Large intestine (tissue), 3 donors: Measurements from ENCODE around the gene ZNF683. TPM values are rescaled to one million over a fixed set of nuclear protein-coding genes. Genes with fewer than 3 reads are reported as not detected.

Experiments used
- DNase-seq, 2 donors: peaks; one replicate each; pipeline versions ENCODE4 v3.0.0 to v3.0.0-alpha.2; 2013
- H3K27ac ChIP-seq: one replicate; pipeline ENCODE4 v1.5.1; 2013; ENCODE audit warnings: low read length
- H3K27me3 ChIP-seq: 2 replicates; pipeline ENCODE4 v1.6.1; 2013; ENCODE audit warnings: low read length; ENCODE audit not compliant: control insufficient read depth, insufficient read depth
- H3K36me3 ChIP-seq: 2 replicates; pipeline ENCODE4 v1.6.1; 2013; ENCODE audit warnings: low read length; ENCODE audit not compliant: control insufficient read depth, insufficient read depth
- H3K4me1 ChIP-seq: one replicate; pipeline ENCODE4 v1.6.1; 2013; ENCODE audit warnings: low read length; ENCODE audit not compliant: control insufficient read depth, insufficient read depth
- H3K4me3 ChIP-seq: one replicate; pipeline ENCODE4 v1.5.1; 2013; ENCODE audit warnings: low read length
- H3K9me3 ChIP-seq: one replicate; pipeline ENCODE4 v1.6.1; 2013; ENCODE audit warnings: mild to moderate bottlenecking, low read depth, low read length, moderate library complexity; ENCODE audit not compliant: control insufficient read depth
- WGBS: methylation state at CpG from one replicate; pipeline ENCODE4 v1.1.5; 2013; ENCODE audit warnings: low lambda C conversion rate; ENCODE audit not compliant: insufficient coverage; 5-methylcytosine and 5-hydroxymethylcytosine counted together
- polyA plus RNA-seq: library from polyadenylated mRNA; unstranded; fragments of 120-200 nt; gene quantifications from one replicate; pipeline ENCODE4 v1.2.1, GENCODE V29; 2013

The ZNF683 gene
- polyA plus RNA-seq, 1 donor: 0.27 TPM

DNA sequence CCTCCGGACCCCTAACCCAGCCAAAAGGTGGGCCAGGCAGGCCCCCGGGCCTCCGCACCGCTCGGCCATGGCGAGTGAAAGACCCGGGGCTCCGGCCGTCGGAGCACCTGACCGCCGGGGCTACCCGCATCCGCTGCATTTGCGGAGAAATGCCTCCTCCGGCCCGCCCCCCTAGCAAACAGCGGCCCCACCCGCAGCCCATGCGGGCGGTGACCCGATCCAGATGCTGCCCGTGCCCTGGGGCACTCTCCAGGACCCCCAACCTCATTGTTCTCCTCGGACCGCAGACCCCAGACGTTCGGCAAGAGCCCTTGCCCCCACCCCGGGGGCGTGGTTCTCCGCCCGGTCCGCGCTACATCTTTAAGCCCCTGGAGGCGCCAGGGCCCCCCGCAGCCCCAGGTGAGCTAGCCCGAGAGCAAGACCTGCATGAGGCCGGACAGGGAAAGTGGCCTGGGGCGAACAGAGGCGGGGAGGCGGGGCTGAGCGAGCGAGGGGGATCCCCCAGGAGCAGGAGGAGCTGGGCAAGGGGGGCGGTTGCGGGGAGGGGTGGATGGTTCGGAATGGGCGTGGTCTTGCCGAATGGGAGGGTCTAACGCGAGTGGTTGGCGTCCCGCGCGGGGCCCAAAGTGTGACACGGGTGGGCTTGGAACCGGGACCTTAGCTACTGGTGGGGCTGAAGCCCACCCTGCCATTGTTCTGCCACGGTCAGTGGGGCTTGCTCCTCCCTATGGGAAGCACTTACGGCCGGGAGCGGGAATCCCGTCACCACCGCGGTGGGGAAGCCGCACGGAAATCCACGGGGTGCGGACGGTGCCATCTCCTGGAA is 12.4 kb downstream of the ZNF683 start:
- H3K4me1 ChIP-seq: peaks cover 59% of the 10 kb centered on the region
- H3K27me3 ChIP-seq: peaks cover 37% of the 10 kb centered on the region
- no peaks in the 10 kb centered on the region for H3K36me3 ChIP-seq
- H3K9me3 ChIP-seq: peaks cover 5% of the 10 kb centered on the region
- no CpG with 5 or more reads among the region's 67 CpGs for WGBS
- H3K27ac ChIP-seq: peak overlapping the region; percentile 94
- DNase-seq: peak; percentile 36 to 60
- peak overlapping the region; percentile 39 for H3K4me3 ChIP-seq

DNA sequence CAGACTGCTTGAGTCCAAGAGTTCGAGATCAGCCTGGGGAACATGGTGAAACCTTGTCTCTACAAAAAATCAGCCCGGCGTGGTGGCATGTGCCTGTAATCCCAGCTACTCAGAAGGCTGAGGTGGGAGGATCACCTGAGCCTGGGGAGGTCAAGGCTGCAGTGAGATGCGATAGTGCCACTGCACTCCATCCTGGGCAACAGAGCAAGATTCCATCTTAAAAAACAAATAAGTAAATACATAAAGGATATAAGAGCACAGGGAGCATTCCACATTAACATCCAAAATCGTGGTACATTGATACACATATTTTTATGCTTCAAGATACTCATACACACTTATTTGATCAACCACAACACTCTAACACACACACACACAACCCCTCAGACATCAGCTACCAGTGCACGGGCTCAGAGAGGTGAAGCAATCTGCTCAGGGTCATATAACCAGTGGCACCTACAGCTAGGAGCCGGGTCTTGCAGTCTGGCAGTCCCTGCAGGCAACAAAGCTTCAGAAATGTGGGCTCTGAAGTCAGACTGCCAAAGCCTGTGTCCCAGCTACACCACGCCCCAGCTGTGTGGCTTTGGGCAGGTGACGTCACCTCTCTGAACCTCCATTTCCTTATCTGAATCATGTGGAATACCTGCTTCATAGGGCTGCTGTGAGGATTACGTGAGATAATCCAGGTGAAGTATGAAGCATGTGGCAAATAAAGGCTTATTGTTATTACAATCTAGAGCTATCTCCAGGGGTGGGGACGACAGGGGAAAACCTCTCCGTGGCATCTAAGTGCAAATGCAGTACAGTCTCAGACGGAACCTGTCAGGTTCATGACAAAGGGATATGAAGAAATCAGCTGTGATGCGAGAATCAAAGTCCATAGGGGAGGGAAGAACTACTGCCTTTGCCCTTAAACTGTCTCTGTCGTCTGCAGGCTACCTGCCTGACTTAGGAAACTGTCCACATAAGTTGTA is 13.9 kb downstream of the ZNF683 start:
- Histone ChIP-seq H3K4me3 (no peak overlapping the region), H3K27me3 (peaks cover 33% of the 10 kb centered on the region), H3K9me3 (peaks cover 5% of the 10 kb centered on the region), H3K4me1 (peaks cover 73% of the 10 kb centered on the region), H3K36me3 (no peaks in the 10 kb centered on the region), H3K27ac (peak overlapping the region; percentile 94)
- DNase-seq: peak; percentile 92 to 97
- WGBS: no CpG with 5 or more reads among the region's 15 CpGs

DNA sequence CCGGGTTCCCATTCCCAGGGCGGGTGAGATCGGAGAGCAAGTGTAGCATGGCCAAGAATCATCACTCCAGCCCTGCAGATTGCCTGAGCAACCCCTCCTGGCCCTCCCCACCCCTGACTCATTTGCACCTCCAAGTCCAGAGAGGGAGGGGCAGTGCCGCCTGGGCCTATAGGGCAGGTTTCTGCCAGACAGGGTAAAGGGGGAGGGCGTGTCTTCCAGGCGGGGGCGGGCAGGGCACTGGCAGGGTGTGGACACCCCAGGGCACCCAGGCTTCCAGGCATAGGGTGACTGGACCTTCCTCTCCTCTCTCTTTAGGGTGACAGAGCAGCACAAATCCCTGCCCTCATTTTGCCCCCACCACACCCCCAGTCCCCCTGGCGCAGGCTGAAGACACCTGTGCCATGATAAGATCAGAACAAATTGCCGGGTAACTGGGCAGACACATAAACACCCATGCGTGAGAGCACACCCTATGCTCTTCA is 15.4 kb downstream of the ZNF683 start:
- Histone ChIP-seq H3K27me3 (peaks cover 27% of the 10 kb centered on the region), H3K36me3 (no peaks in the 10 kb centered on the region), H3K4me1 (peaks cover 84% of the 10 kb centered on the region), H3K27ac (peak overlapping the region; percentile 94), H3K4me3 (no peak overlapping the region), H3K9me3 (peaks cover 5% of the 10 kb centered on the region)
- WGBS: no CpG with 5 or more reads among the region's 10 CpGs
- peak; percentile 85 to 91 for DNase-seq

DNA sequence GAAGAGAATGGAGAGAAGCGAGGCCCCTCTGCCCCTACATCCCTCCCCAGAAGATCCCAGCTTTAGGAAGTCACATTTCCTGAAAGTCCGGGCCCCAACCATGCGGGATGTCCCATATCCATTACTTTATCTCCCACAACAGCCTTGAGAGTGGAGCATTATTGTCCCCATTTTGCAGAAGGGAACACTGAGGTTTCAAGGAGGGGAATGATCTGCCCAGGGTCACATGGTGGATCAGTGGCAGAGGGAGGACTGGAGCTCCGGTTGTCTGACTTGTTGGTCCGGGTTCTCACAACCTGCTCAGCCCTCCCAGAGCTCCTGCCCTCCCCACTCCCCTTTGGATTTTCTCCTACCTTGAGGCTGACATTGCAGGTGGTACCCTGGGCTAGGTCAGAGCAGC is 16.4 kb downstream of the ZNF683 start:
- Histone ChIP-seq H3K9me3 (peaks cover 5% of the 10 kb centered on the region), H3K27ac (peak overlapping the region; percentile 94)

DNA sequence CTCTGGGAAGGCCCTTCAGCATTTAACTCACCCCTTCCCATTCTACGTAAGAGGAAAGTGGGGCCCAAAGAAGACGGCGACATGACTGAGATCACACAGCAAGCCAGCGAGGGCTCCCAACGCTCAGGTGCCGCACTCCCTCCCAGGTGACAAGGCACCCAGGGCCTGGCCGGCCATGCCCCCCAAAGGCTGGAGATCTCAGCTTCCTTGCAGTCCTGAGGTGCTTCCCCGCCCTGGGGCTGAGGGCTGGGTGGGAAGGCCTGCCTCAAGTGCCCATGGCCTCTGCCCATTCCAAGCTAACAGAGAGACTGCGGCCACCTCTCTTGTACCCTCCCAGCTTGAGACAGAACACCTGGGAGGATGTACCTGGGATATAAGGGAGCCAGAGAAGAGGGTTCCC is 17.6 kb downstream of the ZNF683 start:
- no peak for DNase-seq
- WGBS: no CpG with 5 or more reads among the region's 9 CpGs
- no peak overlapping the region for H3K4me3 ChIP-seq
- peak overlapping the region; percentile 99 for H3K27ac ChIP-seq
- H3K36me3 ChIP-seq: no peaks in the 10 kb centered on the region
- H3K4me1 ChIP-seq: peaks cover 93% of the 10 kb centered on the region
- H3K27me3 ChIP-seq: peaks cover 7% of the 10 kb centered on the region
- H3K9me3 ChIP-seq: peaks cover 2% of the 10 kb centered on the region

More for the DNA sequence above, 16.4 kb downstream of the ZNF683 start:
- H3K4me1 ChIP-seq: peaks cover 93% of the 10 kb centered on the region
- no CpG with 5 or more reads among the region's 5 CpGs for WGBS
- no peaks in the 10 kb centered on the region for H3K36me3 ChIP-seq
- H3K27me3 ChIP-seq: peaks cover 18% of the 10 kb centered on the region
- H3K4me3 ChIP-seq: no peak overlapping the region
- DNase-seq: no peak

DNA sequence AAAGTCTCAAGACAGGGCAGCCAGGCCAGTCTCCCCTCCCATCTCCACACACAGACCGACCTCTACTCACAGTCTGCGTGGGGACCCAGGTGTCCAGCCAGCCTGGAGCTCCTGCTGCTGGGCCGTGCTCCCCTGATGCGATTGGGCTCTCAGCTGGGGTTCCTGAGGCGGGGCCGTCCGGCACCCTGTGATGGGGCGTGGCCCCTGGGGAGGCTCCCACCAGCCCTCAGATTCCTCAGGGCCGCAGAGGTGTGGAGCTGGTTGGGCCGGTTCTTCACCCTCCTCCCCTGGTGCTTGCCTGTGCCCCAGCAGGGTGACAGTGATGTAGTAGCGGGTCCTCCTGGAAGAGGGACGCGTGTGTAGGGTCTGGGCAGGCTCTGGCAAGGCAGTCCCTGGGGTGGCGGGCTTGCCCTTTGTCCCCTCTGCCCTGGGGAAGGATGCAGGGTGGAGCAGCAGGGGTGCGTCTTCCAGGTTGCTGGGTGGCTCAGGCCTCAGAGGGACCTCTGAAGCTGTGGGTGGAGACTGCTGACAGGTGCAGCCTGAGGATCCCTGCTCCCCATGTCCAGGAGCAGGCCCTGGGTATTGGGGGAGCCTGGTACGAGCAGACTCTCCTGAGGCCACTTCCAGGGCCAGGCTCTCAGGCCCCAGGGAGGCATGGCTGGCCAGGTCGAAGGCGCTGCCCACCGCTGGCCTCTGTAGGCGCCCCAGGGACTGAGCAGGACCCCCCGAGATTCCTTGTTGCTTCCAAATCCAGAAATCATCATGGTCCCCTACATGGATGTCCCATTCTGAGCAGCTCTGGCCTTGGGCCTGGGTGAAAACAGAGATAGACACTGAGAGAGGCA is 18.4 kb downstream of the ZNF683 start, which contains the start of gene CRYBG2:
TSS of gene CRYBG2 (minus strand) at position 155 of the 845 bp plus-strand sequence. CDS start 7,473 bp downstream, outside the sequence.
- peak; percentile 83 to 91 for DNase-seq
- H3K27ac ChIP-seq: peak within 1 kb of the TSS; percentile 99
- H3K36me3 ChIP-seq: no peaks in the 10 kb centered on the region
- WGBS: no CpG with 5 or more reads among the region's 21 CpGs
- H3K4me3 ChIP-seq: peak within 1 kb of the TSS; percentile 29
- H3K27me3 ChIP-seq: peaks cover 4% of the 10 kb centered on the region
- no peaks in the 10 kb centered on the region for H3K9me3 ChIP-seq
- H3K4me1 ChIP-seq: peaks cover 86% of the 10 kb centered on the region

DNA sequence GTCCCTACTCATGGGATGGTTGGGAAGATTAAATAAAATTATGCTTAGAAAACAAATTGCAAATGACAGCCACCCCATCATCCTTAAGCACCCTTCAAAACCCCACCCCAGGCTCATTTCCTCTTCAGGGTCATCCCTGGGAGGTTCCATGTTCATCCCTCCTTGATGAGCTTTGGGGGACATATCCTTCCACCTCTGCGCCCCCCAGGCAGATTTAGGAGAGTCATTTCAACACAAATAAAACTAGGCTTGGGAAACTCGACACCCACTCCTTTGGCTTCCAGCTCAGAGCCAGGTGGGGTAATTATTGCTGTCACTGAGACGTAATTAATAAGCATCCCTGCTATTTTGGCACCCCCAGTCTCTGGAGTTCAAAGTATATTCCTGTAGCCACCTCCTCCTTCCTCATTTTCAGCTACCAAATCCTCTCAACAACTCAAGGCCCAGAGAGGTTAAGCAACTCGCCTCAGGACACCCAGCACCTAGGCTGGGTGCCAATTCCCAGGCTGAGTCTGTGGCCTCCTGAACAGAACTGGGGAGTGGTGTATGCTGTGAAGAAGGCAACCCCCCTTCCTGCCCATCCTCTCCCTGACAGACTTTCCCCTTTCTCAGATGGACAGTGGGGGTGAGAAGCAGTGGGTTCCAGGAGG is 19.2 kb downstream of the ZNF683 start:
- Histone ChIP-seq H3K27me3 (no peaks in the 10 kb centered on the region), H3K4me1 (peaks cover 79% of the 10 kb centered on the region), H3K27ac (peak overlapping the region; percentile 99), H3K36me3 (no peaks in the 10 kb centered on the region), H3K9me3 (no peaks in the 10 kb centered on the region), H3K4me3 (peak overlapping the region; percentile 29)
- DNase-seq: no peak
- no CpG with 5 or more reads among the region's 4 CpGs for WGBS

DNA sequence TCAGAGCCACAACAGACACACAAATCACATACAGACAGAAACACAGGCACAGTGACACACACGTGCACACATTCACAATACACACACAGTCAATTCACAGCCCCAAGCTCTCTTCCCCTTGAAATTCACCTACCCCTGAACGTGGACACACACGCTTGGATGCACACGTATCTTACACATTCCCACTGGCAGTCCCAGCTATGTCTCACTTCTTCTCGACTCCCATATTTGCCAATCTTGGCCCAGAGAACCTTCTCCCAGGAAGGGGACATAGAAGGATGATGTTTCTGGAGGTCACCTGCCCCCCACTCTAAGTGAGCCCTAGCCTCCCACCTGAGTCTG is 20.2 kb downstream of the ZNF683 start:
- Histone ChIP-seq H3K27ac (peak overlapping the region; percentile 99), H3K27me3 (no peaks in the 10 kb centered on the region), H3K9me3 (no peaks in the 10 kb centered on the region), H3K36me3 (no peaks in the 10 kb centered on the region), H3K4me1 (peaks cover 69% of the 10 kb centered on the region), H3K4me3 (no peak overlapping the region)
- peak in 1 of 2 donors; percentile 43 for DNase-seq
- no CpG with 5 or more reads among the region's 5 CpGs for WGBS

DNA sequence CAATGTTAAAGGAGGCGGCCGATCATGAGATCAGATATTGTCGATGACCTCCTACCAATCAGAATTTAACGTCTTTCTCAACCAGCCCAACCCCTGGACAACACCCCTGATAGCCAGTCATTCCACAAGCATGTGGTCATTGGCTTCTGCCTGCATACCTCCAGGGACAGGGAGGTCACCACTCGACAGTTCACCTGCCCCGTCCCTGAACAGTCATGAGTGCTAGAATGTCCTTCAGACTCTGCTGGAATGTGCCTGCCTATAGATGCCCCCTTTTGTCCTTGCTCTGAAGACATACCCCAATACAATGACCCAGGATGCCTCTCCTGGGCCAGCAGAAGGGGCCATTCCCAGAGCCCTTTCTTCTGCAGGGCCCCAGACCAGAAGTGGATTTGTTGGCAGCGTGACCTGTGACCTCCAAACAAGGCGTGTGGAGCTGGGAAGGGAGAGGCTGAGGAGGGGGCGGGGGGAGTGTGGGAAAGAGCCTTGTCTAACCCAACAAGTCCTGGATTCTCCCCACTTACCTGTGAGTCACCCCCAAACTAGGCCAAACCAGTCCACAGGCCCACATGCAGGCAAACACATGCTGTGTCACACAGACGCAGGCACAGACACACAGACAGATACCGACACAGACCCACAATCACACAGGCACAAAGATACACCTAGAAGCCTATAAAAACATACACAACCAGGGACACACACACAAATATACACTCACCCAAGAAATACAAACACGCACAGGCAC is 20.8 kb downstream of the ZNF683 start:
- Histone ChIP-seq H3K9me3 (no peaks in the 10 kb centered on the region), H3K4me1 (peaks cover 64% of the 10 kb centered on the region), H3K27ac (peak overlapping the region; percentile 99), H3K36me3 (no peaks in the 10 kb centered on the region), H3K4me3 (no peak overlapping the region), H3K27me3 (no peaks in the 10 kb centered on the region)
- DNase-seq: peak; percentile 88 to 92
- no CpG with 5 or more reads among the region's 12 CpGs for WGBS
